Measurements from ENCODE around the gene SYT8. TPM values are rescaled to one million over a fixed set of nuclear protein-coding genes. Genes with fewer than 3 reads are reported as not detected.

The SYT8 gene
- total and polyA plus RNA-seq, 5 donors from 2014 or later, result not detected

DNA sequence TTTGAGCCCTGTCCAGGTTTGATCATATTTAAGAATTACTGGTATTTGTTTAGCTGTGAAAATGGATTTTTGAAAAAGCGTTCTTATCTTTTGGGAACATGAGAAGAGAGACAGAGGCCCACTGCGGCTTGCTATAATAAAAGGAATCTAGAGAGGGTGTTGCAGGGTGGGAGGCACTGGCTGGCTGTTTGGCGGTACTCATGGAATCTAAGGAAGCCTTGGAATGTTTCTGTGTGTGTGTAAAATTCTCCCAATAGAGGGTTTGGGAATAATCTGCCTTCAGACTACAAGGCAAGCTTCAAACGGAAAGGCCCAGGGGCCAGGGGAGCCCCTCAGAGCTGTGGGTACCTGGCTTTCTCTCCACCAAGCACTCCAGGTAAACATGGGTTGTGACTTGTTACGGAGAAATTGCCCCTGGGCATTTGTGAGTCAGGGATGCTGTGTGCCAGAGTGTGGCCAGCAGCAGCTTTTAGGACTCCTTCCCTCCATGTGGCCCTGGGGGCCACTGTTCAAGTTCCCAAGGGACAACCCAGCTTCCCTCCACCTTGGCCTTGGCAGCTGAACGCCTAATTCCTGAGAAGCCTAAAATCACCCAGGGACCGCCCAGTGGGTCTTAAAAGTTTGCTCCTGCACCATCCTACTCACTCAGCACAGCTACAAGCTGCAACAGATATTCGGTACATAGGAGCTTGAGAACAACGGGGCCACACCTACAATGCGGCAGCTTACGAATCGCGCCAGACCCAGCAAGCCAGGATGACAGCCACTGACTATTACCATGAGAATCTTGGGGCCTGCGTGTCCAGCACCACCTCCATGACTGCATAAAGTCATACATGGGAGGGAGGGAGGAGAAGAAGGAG, 14.1 kb upstream of the SYT8 start:
- Histone ChIP-seq H3K36me3 (ENCODE audit: control insufficient read depth, insufficient read depth, low read length) (no peaks in the 10 kb centered on the region), H3K4me3 (ENCODE audit: low read depth, low read length) (no peak overlapping the region), H3K4me1 (ENCODE audit: control insufficient read depth, insufficient read depth, low read length, poor library complexity, severe bottlenecking) (no peaks in the 10 kb centered on the region), H3K27me3 (ENCODE audit: control insufficient read depth, insufficient read depth, low read length) (no peaks in the 10 kb centered on the region), H3K9me3 (ENCODE audit: control insufficient read depth in 2 of 2, low read length in 2 of 2) (peaks cover 0 to 6% of the 10 kb centered on the region in 2 experiments), H3K27ac (ENCODE audit: insufficient read depth, low read length, poor library complexity, severe bottlenecking) (no peak overlapping the region)
- DNase-seq (no peak), ATAC-seq (ENCODE audit: low read depth in 2 of 2) (no peak)
- peak overlapping the region in 1 of 3 donors; percentile 12 for H3K27ac Mint-ChIP-seq
- peaks cover 0 to 6% (median 0%) of the 10 kb centered on the region in 7 donors for H3K9me3 Mint-ChIP-seq
- no peak overlapping the region for H3K4me3 Mint-ChIP-seq
- no peaks in the 10 kb centered on the region for H3K36me3 Mint-ChIP-seq
- peaks cover 13% of the 10 kb centered on the region for H3K27me3 Mint-ChIP-seq
- H3K4me1 Mint-ChIP-seq, result no peaks in the 10 kb centered on the region

DNA sequence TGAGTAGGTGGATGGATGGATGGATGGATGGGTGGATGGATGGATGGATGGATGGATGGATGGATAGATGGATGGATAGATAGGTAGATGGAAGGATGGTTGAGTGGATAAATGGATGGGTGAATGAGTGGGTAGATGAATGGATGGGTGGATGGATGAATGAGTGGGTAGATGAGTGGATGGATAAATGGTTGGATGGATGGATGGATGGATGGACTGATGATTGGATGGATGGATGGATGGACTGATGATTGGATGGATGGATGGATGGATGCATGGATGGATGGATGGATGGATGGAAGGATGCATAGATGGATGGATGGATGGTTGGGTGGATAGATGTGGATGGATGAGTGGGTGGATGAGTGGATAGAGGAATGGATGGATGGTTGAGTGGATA, 13.2 kb upstream of the SYT8 start:
- DNase-seq (no peak), ATAC-seq (ENCODE audit: low read depth in 2 of 2) (no peak)
- Histone ChIP-seq H3K4me3 (ENCODE audit: low read depth, low read length) (no peak overlapping the region), H3K27me3 (ENCODE audit: control insufficient read depth, insufficient read depth, low read length) (no peaks in the 10 kb centered on the region), H3K4me1 (ENCODE audit: control insufficient read depth, insufficient read depth, low read length, poor library complexity, severe bottlenecking) (no peaks in the 10 kb centered on the region), H3K9me3 (ENCODE audit: control insufficient read depth in 2 of 2, low read length in 2 of 2) (peaks cover 0 to 6% of the 10 kb centered on the region in 2 experiments), H3K36me3 (ENCODE audit: control insufficient read depth, insufficient read depth, low read length) (no peaks in the 10 kb centered on the region), H3K27ac (ENCODE audit: insufficient read depth, low read length, poor library complexity, severe bottlenecking) (no peak overlapping the region)
- H3K4me3 Mint-ChIP-seq, result no peak overlapping the region
- H3K27ac Mint-ChIP-seq, result no peak overlapping the region
- peaks cover 0 to 6% (median 0%) of the 10 kb centered on the region in 7 donors for H3K9me3 Mint-ChIP-seq
- peaks cover 13% of the 10 kb centered on the region for H3K27me3 Mint-ChIP-seq
- no peaks in the 10 kb centered on the region for H3K4me1 Mint-ChIP-seq
- H3K36me3 Mint-ChIP-seq, result no peaks in the 10 kb centered on the region

DNA sequence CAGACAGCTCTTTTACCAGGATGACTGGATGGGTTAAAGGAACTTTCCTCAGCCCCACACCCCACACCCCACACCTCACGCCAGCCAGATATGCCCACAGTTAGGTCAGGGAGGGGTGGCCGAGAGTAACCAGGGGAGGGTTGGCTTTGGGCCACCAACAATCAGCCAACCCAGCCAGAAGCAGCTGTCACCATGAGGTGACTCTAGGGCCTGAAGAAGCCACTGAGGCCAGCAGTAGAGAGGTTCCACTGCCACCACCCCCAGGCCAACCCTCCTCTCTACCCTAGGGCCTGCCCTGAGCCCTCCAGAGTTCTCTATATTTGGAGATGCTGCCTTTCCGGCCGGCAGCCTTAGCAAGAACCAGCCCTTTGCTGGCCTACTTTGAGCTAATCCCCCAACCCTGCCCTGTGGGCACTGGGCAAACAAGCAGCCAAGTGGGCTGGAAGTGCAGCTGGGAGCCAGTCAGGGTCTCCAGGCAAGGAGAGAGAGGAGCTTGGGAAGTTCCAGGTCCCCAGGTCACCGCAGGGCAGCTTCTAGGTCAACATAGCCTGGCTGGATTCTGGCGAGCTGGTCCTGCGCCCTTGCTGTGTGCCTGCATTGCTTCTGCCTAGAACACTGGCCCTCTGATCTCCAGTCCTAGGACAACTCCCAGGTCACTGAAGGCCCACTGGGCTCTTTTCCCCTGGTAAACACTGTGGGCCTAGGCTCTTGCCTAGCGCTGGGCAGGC, 12.0 kb upstream of the SYT8 start:
- no peak overlapping the region for H3K27ac Mint-ChIP-seq
- no peak for DNase-seq
- no peaks in the 10 kb centered on the region for H3K4me1 ChIP-seq (ENCODE audit: control insufficient read depth, insufficient read depth, low read length, poor library complexity, severe bottlenecking)
- no peaks in the 10 kb centered on the region for H3K4me1 Mint-ChIP-seq
- no peak for ATAC-seq (ENCODE audit: low read depth in 2 of 2)
- no peaks in the 10 kb centered on the region for H3K36me3 Mint-ChIP-seq
- peaks cover 13% of the 10 kb centered on the region for H3K27me3 Mint-ChIP-seq
- H3K9me3 Mint-ChIP-seq, result peaks cover 0 to 6% (median 0%) of the 10 kb centered on the region in 7 donors
- H3K4me3 ChIP-seq (ENCODE audit: low read depth, low read length), result no peak overlapping the region
- no peak overlapping the region for H3K4me3 Mint-ChIP-seq
- no peak overlapping the region for H3K27ac ChIP-seq (ENCODE audit: insufficient read depth, low read length, poor library complexity, severe bottlenecking)
- H3K36me3 ChIP-seq (ENCODE audit: control insufficient read depth, insufficient read depth, low read length), result no peaks in the 10 kb centered on the region
- H3K27me3 ChIP-seq (ENCODE audit: control insufficient read depth, insufficient read depth, low read length), result no peaks in the 10 kb centered on the region
- peaks cover 0 to 6% of the 10 kb centered on the region in 2 experiments for H3K9me3 ChIP-seq (ENCODE audit: control insufficient read depth in 2 of 2, low read length in 2 of 2)

DNA sequence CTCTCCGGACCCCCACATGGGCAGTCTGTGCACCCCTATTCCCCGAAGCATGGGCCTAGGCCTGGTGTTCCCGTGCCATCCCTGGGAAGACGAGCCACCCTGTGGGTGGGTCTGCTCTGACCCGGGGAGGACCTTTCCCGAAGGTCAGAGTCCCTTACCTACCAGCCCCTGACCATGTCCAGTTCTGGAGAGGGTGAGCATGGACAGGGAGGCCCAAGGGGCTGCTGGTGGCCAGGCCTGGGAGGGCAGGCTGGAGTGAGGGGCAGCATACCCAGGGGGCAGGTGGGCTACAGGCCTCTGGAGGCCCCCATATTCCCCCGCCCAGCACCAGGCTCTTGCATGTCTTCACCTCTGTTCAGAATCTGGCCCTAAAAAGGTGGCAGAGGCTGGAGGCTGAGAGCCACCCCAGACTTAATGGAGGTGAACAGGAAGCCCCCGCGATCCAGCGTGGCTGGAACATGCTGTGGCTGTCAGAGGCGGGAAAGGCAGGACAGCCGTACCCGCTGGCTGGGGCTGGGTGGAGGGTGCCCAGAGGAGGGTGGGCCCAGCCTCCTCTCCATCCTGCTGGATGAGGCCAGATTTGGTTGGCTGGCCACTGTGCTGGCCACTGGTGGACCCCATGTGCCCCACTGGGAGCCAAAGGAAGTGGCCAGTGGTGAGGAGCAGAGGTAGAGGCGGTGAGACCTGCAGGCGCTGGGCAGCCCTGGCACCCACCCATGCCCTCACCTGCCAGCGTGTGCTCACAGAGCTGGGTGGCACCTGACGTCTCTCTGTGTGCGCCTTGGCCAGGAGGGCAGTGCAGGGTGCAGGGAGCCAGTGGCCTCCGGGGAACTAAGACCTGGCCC, 11.2 kb upstream of the SYT8 start:
- no peak for DNase-seq
- Mint-ChIP-seq H3K27ac (no peak overlapping the region), H3K27me3 (peaks cover 14% of the 10 kb centered on the region), H3K9me3 (peaks cover 0 to 3% (median 0%) of the 10 kb centered on the region in 7 donors), H3K4me3 (no peak overlapping the region), H3K4me1 (no peaks in the 10 kb centered on the region), H3K36me3 (no peaks in the 10 kb centered on the region)
- ATAC-seq (ENCODE audit: low read depth in 2 of 2), result no peak
- Histone ChIP-seq H3K4me1 (ENCODE audit: control insufficient read depth, insufficient read depth, low read length, poor library complexity, severe bottlenecking) (no peaks in the 10 kb centered on the region), H3K4me3 (ENCODE audit: low read depth, low read length) (no peak overlapping the region), H3K36me3 (ENCODE audit: control insufficient read depth, insufficient read depth, low read length) (no peaks in the 10 kb centered on the region), H3K27ac (ENCODE audit: insufficient read depth, low read length, poor library complexity, severe bottlenecking) (no peak overlapping the region), H3K27me3 (ENCODE audit: control insufficient read depth, insufficient read depth, low read length) (no peaks in the 10 kb centered on the region), H3K9me3 (ENCODE audit: control insufficient read depth in 2 of 2, low read length in 2 of 2) (peaks cover 0 to 4% of the 10 kb centered on the region in 2 experiments)

DNA sequence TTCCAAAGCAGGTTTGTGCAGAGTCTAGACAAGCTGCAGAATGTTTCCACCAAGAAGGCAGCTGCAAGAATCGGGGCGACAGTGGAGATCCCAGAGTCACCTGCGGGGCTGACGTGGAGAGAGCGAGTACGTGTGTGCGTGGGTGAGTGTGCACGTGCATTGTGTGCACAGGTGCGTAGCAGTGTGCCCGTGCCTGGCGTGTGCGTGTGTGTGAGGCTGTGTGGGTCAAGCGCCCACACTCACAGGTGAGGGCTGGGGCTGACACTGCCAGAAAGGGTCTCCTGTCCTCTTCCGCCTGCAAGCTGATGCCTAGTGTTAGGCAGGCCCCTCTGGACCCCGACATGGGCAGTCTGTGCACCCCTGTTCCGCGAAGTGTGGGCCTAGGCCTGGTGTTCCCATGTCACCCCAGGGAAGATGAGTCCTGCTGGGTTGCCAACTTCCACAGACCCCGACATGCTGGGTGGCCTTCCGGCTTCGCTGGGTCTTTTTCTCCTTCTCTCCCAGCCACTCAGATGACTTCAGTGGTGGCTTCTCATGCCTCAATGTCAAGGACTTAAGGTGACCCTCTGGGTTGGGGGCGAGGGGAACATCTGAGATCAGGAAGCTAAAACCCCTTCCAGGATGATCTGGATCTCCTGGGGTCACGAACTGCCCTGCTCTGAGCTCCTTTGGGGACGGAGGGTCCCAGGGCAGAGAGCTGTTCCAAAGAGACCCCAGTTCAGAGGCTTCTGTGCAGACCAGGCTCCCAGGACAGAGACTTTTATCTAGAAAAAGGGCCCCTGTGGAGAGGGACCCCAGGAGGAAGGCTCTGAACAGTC, 10.4 kb upstream of the SYT8 start:
- Histone ChIP-seq H3K27ac (ENCODE audit: insufficient read depth, low read length, poor library complexity, severe bottlenecking) (no peak overlapping the region), H3K9me3 (ENCODE audit: control insufficient read depth in 2 of 2, low read length in 2 of 2) (no peaks in the 10 kb centered on the region), H3K36me3 (ENCODE audit: control insufficient read depth, insufficient read depth, low read length) (no peaks in the 10 kb centered on the region), H3K27me3 (ENCODE audit: control insufficient read depth, insufficient read depth, low read length) (no peaks in the 10 kb centered on the region), H3K4me3 (ENCODE audit: low read depth, low read length) (no peak overlapping the region), H3K4me1 (ENCODE audit: control insufficient read depth, insufficient read depth, low read length, poor library complexity, severe bottlenecking) (no peaks in the 10 kb centered on the region)
- Mint-ChIP-seq H3K36me3 (no peaks in the 10 kb centered on the region), H3K27me3 (peaks cover 17% of the 10 kb centered on the region), H3K27ac (no peak overlapping the region), H3K4me3 (no peak overlapping the region), H3K4me1 (no peaks in the 10 kb centered on the region), H3K9me3 (peaks cover 0 to 3% (median 0%) of the 10 kb centered on the region in 7 donors)
- DNase-seq (no peak), ATAC-seq (ENCODE audit: low read depth in 2 of 2) (no peak)

DNA sequence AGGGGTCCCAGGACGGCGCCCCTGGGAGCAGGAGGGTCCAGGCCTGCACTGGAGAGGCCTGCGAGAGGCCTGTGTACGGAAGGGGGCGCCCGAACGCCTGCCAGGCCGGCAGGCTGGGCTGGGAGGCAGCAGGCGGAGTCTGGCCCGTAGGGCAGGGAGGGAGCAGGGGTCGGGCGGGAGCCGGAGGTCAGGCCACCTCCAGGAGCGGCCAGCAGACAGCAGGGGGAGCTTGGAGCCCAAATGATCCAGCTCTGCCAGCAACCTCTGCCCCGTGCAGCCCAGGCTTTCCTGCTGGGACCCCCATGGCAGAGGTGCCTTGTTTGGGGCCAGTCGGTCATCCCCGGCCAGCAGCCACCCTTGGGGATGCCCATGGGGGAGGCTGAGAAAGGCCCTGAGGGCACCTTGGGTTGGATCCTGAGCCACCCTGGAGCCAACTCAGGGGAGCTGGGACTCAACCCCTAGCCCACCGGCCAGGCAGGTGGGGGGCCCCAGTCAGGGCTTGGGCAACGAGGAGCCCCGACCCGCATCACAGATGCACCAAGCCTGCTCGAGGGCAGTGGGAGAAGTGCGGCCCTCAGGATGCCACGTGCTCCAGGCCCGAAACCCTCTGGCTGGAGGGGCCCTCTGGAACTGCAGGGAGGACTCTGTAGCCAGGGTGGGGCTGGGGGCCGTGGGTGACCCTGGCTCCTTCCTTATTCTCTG, 9.6 kb upstream of the SYT8 start:
- no peak for ATAC-seq (ENCODE audit: low read depth in 2 of 2)

More for the DNA sequence above, 9.6 kb upstream of the SYT8 start:
- H3K4me3 Mint-ChIP-seq, result no peak overlapping the region
- H3K4me1 Mint-ChIP-seq, result no peaks in the 10 kb centered on the region
- Histone ChIP-seq H3K9me3 (ENCODE audit: control insufficient read depth in 2 of 2, low read length in 2 of 2) (no peaks in the 10 kb centered on the region), H3K4me1 (ENCODE audit: control insufficient read depth, insufficient read depth, low read length, poor library complexity, severe bottlenecking) (no peaks in the 10 kb centered on the region), H3K36me3 (ENCODE audit: control insufficient read depth, insufficient read depth, low read length) (no peaks in the 10 kb centered on the region), H3K27ac (ENCODE audit: insufficient read depth, low read length, poor library complexity, severe bottlenecking) (no peak overlapping the region), H3K4me3 (ENCODE audit: low read depth, low read length) (no peak overlapping the region), H3K27me3 (ENCODE audit: control insufficient read depth, insufficient read depth, low read length) (no peaks in the 10 kb centered on the region)
- no peaks in the 10 kb centered on the region for H3K36me3 Mint-ChIP-seq
- peaks cover 0 to 3% (median 0%) of the 10 kb centered on the region in 7 donors for H3K9me3 Mint-ChIP-seq
- H3K27ac Mint-ChIP-seq, result no peak overlapping the region
- DNase-seq, result no peak
- peaks cover 14% of the 10 kb centered on the region for H3K27me3 Mint-ChIP-seq
